Mucosa of stomach (tissue), 1 donor: ENCODE data around the gene ALPI.

ENCODE experiments used
- H3K27me3 ChIP-seq: one replicate; pipeline ENCODE4 v1.7.0; 2013; ENCODE audit warnings: mild to moderate bottlenecking, low read length; ENCODE audit not compliant: control insufficient read depth, insufficient read depth
- H3K36me3 ChIP-seq: one replicate; pipeline ENCODE4 v1.7.0; 2013; ENCODE audit warnings: low read length; ENCODE audit not compliant: control insufficient read depth, insufficient read depth
- H3K4me1 ChIP-seq: one replicate; pipeline ENCODE4 v1.7.0; 2013; ENCODE audit warnings: mild to moderate bottlenecking, low read length; ENCODE audit not compliant: control insufficient read depth, insufficient read depth
- H3K4me3 ChIP-seq: one replicate; pipeline ENCODE4 v1.7.0; 2013; ENCODE audit warnings: low read length
- H3K9ac ChIP-seq: one replicate; pipeline ENCODE4 v1.7.0; 2013; ENCODE audit warnings: mild to moderate bottlenecking, low read length, moderate library complexity
- H3K9me3 ChIP-seq: one replicate; pipeline ENCODE4 v1.7.0; 2013; ENCODE audit warnings: mild to moderate bottlenecking, low read length, moderate library complexity; ENCODE audit not compliant: control insufficient read depth
- donor health status: Pancreatic carcinoma.

ALPI gene

DNA sequence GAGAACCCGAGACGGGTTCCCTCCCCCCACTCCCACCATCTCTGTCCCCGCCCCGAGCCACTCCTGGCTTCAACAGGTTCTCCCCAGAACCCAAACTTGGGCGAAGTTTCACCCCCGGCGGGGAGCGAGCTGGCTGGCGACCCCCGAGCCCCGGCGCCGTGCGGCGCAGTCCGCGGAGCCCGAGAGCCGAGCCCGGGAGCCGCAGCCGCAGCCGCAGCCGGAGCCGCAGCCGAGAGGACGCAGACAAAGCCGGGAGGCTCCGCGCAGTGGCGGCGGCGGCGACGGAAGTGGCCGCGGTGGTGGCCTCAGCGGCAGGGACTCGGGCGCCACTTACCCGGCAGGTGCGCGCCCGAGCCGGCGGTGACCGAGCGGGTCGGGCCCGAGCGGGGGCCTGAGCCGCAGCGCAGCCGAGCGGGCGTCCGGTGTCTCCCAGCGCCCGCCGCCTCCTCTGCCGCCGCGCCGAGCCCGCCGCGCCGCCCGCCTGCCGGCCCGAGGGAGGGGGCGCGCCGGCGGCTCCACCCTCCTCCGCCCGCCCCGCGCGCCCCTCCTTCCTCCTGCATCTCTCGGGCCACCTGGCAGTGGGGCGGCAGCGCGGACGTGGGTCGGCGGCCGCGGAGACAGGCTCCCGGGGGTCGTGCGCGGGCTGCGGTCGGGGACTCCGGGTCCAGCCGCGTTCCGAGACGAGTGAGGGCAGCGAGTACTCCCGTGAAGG lies 31.6 kb downstream of the ALPI start, which contains the start of gene ECEL1:
Gene ECEL1, minus strand, starts transcription at position 450 of the 712 bp plus-strand sequence. CDS start 1,181 bp downstream, outside the sequence.
- H3K27me3 ChIP-seq: peaks cover 64% of the 10 kb centered on the region
- no peaks in the 10 kb centered on the region for H3K36me3 ChIP-seq
- H3K4me3 ChIP-seq: no peak within 1 kb of the TSS
- no peaks in the 10 kb centered on the region for H3K4me1 ChIP-seq
- H3K9me3 ChIP-seq: no peaks in the 10 kb centered on the region
- H3K9ac ChIP-seq: no peak within 1 kb of the TSS

DNA sequence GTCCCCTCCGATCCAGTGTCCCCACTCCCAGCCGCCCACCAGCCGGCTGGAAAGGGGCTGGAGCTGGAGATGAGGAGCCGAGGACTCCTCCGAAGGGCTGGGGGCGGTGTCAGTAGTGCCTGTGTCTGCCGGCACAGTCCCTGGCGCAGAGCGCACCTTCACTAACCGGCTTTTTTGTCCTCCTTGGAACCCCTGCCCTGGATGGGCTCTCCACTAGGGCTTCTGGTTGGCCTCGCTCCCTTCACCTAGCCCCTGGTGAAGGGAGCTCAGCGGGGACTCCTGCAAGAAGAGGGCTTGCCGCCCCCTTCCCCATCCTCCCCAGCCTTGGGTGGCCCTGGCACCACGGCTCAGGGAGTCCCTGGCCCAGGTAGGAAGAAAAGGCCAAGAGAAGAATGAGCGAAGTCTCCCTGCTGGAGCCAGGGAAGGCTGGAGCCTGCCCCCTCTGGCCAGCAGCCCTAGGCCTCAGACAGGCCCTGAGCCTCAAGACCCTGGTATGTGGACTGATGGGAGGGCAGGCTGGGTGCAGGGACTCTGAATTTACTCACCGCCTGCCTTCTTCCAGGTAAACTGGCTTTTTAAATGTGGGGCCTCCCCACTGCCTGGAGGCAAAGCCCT lies 32.3 kb downstream of the ALPI start:
- Histone ChIP-seq H3K9me3 (no peaks in the 10 kb centered on the region), H3K27me3 (peaks cover 67% of the 10 kb centered on the region), H3K36me3 (no peaks in the 10 kb centered on the region), H3K4me3 (no peak overlapping the region), H3K9ac (no peak overlapping the region), H3K4me1 (no peaks in the 10 kb centered on the region)

DNA sequence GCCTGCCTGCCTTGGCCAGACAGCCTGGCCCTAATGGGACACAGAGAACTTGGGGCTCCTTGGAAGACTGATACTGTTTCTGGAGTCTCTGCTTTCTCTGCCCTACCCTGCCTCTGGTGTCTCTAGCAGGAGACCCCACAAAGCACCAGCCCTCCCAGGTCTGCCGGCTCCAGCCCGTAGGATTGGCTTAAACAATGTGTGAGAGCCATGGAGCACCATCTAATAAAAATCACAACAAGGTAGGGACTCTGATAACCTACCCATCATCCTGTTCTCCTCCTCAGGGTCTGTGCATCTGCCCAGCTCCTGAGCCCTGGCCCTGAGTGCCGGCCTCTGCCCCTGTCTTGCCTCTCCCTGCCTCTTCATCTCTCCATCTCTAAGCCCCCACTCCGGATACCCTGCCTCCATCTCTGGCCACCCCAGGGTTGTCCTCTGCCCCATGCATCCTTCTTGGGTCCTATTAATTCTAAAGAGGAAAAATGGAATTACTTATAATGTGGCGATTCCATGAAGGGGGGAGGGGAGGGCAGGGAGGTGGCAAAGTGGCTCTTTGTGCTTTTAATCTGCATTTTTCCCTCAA lies 32.9 kb downstream of the ALPI start:
- H3K4me1 ChIP-seq: no peaks in the 10 kb centered on the region
- no peak overlapping the region for H3K9ac ChIP-seq
- H3K4me3 ChIP-seq: no peak overlapping the region
- H3K9me3 ChIP-seq: no peaks in the 10 kb centered on the region
- H3K36me3 ChIP-seq: no peaks in the 10 kb centered on the region
- H3K27me3 ChIP-seq: peaks cover 61% of the 10 kb centered on the region

DNA sequence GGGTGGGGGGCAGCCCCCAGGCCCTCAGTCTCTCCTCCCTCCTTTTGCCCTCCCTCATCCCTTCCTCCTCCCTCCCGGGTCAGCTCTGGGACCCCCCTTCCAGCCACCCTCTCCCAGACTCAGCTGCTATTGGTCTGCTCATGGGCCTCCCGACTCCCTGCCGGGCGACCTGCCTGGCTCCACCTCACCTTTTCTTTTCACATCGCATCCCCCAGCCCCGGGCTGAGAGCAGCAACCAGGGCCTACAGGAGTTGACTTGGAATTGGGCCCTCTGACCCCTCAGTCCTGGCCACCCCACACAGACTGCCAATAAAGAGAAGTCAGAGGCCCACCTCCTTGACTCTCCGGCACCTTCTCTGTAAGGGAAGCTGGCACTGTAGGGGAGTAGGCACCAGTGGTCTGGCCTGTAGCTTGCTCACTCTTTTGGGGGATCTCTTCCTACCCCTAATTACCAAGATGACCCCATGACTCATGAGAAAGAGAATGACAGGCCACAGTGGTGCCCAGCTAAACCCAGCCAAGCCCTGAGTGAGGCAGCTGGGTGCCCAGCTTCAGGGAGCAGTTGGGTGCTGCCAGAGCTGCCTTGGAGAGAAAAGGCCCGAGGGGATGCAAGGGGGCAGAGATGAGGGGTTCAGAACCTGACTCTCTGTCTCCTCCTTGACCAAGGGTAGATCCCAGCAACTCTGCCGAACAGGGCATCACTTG lies 33.7 kb downstream of the ALPI start:
- Histone ChIP-seq H3K9ac (no peak overlapping the region), H3K4me1 (no peaks in the 10 kb centered on the region), H3K36me3 (no peaks in the 10 kb centered on the region), H3K4me3 (no peak overlapping the region), H3K9me3 (no peaks in the 10 kb centered on the region), H3K27me3 (peaks cover 53% of the 10 kb centered on the region)

DNA sequence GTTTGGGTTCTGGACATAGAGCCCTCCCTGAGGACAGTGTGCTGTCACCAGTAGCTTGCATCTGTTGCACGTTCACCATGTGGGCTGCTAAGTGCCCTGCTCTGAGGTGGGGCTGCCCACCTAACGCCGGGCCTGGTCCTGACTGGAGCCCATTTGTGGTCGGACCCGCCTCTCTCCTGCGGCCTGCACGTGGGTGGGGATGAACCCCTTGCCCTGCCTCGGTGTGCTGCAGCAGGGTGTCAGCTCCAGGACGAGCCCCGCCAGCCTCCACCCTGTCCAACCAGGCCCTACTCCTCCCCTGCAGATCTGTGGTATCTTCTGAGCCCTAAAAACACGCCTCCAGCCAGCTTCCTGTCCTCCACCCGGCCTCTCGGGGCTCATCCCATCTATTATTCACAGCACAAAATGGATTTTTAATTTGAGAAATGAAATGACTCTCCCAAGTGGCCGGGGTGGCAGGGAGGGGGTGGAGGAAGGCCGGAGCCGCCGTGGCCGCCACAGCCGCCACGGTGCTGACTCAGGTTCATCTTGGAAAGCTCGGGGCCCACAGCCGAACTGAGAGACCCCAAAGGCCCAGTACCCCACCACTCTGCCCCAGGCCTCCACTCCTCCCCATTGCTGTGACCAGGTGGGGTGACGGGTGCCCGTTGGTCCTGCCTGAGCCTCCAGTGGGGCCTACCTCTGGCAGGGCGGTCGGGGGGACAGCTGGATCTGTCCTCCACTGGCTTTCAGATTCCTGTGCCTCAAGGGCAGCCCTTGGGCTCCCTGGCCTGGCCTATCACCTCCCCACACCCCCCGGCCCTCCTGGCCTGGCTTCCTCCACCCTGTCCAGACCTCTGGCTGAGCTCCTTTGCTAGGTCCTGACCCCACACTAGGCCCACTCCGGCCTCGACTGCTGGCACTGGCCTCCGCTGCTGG lies 34.5 kb downstream of the ALPI start:
- H3K4me1 ChIP-seq: no peaks in the 10 kb centered on the region
- H3K9me3 ChIP-seq: no peaks in the 10 kb centered on the region
- no peak overlapping the region for H3K4me3 ChIP-seq
- H3K27me3 ChIP-seq: peaks cover 45% of the 10 kb centered on the region
- H3K36me3 ChIP-seq: no peaks in the 10 kb centered on the region
- H3K9ac ChIP-seq: no peak overlapping the region

DNA sequence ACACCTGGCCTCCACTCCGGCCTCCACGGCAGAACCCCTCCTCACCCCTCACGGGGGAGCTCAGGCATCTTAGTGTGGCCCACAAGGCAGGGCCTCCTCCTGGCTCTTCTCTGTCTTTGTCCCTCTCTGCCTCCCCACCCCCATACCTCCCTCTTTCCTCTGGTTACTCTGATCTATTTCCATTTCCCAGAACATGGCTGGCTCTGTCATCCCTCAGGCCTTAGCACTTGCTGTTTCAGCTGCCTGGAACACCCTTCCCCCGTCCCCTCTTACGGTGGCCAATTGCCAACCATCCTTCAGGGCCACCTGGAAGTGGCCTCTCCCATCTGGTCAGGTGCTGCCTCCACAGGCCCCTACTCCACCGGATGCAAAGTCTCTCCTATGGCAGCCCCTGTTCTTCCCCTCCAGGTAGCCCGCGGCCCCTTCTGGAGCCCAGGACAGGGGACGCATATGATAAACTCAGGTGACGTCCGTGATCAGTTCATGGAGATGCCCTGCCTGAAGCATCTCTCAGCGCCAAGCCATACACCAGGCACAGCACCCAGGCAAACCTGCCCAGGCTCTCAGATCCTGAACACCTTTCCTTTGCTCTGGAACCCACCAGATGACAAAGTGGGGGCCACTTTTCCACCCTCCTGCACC lies 35.3 kb downstream of the ALPI start:
- Histone ChIP-seq H3K9ac (no peak overlapping the region), H3K9me3 (no peaks in the 10 kb centered on the region), H3K27me3 (peaks cover 38% of the 10 kb centered on the region), H3K4me3 (no peak overlapping the region), H3K36me3 (no peaks in the 10 kb centered on the region), H3K4me1 (no peaks in the 10 kb centered on the region)

DNA sequence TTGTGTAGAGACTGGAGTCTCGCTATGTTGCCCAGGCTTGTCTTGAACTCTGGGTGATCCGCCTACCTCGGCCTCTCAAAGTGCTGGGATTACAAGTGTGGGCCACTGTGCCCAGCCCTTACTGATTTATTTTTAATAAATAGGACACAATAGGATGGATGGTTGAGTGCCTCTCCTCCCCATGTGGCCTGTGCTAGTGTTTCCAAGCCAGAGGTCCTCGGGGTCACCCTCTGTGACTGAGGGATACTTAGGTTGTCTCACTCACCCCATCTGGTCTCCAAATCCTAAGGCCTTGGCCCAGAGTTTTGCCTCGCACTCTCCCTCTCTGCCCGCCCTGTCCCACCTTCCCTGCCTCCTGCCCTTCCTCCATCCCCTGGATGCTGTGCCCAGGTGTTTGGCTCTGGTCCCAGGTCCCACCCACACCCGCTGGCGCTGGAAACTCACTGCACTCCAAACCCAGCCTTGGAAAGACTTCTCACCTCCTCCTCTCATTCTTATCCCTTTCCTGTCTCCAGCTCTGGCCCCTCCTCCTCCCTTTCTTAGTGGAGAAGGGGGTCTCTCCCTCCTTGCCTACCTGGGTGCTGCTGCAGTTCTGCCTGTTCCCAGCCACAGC lies 36.4 kb downstream of the ALPI start:
- no peaks in the 10 kb centered on the region for H3K9me3 ChIP-seq
- H3K9ac ChIP-seq: no peak overlapping the region
- H3K27me3 ChIP-seq: peaks cover 27% of the 10 kb centered on the region
- no peak overlapping the region for H3K4me3 ChIP-seq
- no peaks in the 10 kb centered on the region for H3K4me1 ChIP-seq
- H3K36me3 ChIP-seq: no peaks in the 10 kb centered on the region

DNA sequence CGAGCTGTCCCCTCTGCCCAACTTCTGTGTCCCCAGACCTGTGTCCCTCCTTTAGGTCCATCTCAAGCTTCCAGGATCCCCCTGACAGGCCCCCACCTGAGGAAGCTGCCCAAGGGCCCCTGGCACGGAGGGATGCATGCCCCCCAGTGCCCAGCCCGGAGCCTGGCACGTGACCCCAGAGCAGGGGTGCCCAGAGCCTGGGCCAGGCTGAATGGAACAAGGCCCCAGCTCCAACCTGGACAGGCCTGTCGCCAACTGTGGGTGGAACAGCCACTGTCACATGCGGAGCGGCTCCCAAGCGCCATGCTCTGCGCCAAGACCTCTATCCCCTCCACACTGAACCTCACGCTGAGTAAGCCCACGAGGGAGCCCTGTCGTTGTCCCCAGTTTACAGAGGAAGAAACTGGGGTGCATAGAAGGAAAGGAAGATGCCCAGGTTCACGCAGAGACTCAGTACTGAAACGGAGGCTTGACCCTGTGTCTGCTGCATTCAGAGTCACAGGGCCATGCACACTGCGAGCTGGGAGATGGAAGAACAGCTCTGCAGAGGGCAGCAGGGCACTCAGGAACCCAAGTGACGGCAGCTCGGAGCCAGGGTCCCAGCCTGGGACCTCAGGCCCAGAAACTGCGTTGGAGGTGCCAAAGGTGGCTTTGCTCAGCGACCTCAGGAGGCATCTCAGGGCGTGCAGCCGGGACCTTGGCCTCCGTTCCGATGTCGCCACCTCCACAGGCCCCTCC lies 37.2 kb downstream of the ALPI start:
- Histone ChIP-seq H3K27me3 (peaks cover 21% of the 10 kb centered on the region), H3K36me3 (no peaks in the 10 kb centered on the region), H3K4me3 (no peak overlapping the region), H3K9me3 (no peaks in the 10 kb centered on the region), H3K9ac (no peak overlapping the region), H3K4me1 (no peaks in the 10 kb centered on the region)

DNA sequence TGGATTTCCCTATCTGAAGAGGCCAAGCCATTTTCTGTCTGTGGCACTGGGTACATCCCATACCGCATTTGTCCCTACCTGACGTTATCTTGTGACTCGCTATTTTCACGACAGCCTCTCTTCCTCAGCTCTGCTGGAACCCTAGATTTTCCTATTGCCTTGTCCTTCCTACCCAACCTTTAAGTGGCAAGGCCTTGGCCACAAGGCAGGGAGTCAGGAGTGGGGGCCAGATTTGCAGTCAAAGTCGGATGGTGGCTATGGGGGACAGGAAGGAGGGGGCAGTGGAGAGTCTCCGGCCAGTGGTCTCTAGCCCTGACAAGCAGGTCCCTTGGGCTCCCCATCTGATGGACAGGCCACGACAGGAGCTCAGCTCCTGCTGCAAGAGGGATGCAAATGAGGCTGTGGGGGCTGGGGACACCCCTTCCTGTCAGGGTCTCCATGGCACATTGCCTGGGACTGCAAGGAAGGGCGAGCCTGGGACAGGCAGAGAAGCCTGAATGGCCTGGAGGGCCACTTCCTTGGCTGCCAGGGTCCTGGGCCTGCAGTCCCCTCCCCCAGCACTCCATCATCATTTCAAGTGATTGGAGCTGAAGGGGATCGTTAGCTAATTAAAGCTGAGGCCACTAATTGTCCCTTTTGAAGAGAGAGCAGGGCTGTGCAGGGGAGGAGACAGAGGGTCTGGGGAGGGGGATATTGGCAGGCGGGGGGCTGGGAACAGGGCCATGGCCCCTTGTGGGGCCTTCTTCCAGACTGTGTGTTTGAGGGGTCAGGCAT lies 37.9 kb downstream of the ALPI start:
- Histone ChIP-seq H3K4me1 (no peaks in the 10 kb centered on the region), H3K36me3 (no peaks in the 10 kb centered on the region), H3K9ac (no peak overlapping the region), H3K27me3 (peaks cover 14% of the 10 kb centered on the region), H3K4me3 (no peak overlapping the region), H3K9me3 (no peaks in the 10 kb centered on the region)

DNA sequence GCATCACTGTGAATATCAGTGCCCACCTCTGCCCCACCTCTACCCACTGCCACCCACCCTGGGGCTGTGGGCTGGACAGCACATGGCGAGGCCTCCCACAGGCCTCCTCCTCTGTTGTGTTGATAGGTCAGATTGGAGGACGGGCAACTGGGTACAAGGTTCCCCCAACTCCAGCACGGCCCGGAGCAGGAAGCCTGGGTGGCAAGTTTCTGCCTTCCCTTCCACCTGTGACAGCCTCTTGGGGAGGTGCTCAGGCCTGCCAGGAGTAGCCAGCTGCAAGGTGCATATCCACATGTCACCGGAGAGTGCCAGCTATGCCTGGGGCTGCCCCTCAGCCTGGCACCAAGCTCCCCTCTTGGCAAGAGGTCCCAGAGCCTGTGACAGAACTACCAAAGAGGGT lies 38.6 kb downstream of the ALPI start:
- Histone ChIP-seq H3K9ac (no peak overlapping the region), H3K27me3 (peaks cover 12% of the 10 kb centered on the region), H3K4me1 (no peaks in the 10 kb centered on the region), H3K36me3 (no peaks in the 10 kb centered on the region), H3K9me3 (no peaks in the 10 kb centered on the region), H3K4me3 (no peak overlapping the region)
